GM12878 (cell line): ENCODE results near the gene SURF6. TPM values are rescaled to one million over a fixed set of nuclear protein-coding genes. Genes with fewer than 3 reads are reported as not detected.
"Not testable (repeated sequence)": the region's sequence is repeated elsewhere in the genome, so short reads cannot be mapped to it uniquely, and the experiment has no call there.

Experiments used
- ATAC-seq: fragments of 200-7000 bp; cut with Tn5 transposase; 3 replicates; pipeline ENCODE4 v1.9.1; 2020; ENCODE audit warnings: mild to moderate bottlenecking, moderate library complexity
- BruUV-seq: library from RNA; stranded (reverse); fragments of 400-500 nt; replicated peaks from 2 replicates; lab custom pipeline; 2021; lab: Mats Ljungman, UMichigan
- CTCF ChIA-PET: fragments of 300-600 bp; sonication (Branson Sonifier 250); formaldehyde crosslinking; extraction: SDS; loops from one replicate; lab custom pipeline; 2021; ENCODE audit warnings: inconsistent platforms; lab: Yijun Ruan, JAX
- POLR2A ChIA-PET: fragments of 350-600 bp; formaldehyde crosslinking; extraction: SDS; loops from one replicate; lab custom pipeline; 2021; ENCODE audit warnings: inconsistent platforms; lab: Charles Lee
- RAD21 ChIA-PET: fragments of 300-600 bp; sonication (Branson Sonifier 250); formaldehyde crosslinking; loops from one replicate; lab custom pipeline; 2023; ENCODE audit warnings: antibody characterized with exemption; ENCODE audit not compliant: unreplicated experiment; lab: Charles Lee
- SMC1A ChIA-PET: fragments of 300-600 bp; sonication (Branson Sonifier 250); formaldehyde crosslinking; loops from one replicate; lab custom pipeline; 2023; ENCODE audit not compliant: unreplicated experiment, uncharacterized antibody; lab: Charles Lee
- DNase-seq: peaks from one replicate; pipeline ENCODE4 v3.0.0-alpha.2; 2011; ENCODE audit warnings: low read depth, low spot score
- FAIRE-seq: peaks from 3 replicates; lab custom pipeline; 2011; peaks lifted over from hg19 to GRCh38; lab: Jason Lieb, UNC
- H2AFZ ChIP-seq: 2 replicates; pipeline ENCODE4 v1.6.0; 2011; ENCODE audit warnings: low read depth, low read length, control low read depth; ENCODE audit not compliant: control insufficient read depth
- H3K27ac ChIP-seq: 2 replicates; pipeline ENCODE4 v1.5.1; 2011; ENCODE audit warnings: control low read depth; ENCODE audit not compliant: control insufficient read depth, insufficient read depth
- H3K27me3 ChIP-seq, 2 experiments: replicated peaks in 1 of 2; 2 replicates each; pipeline versions ENCODE4 v1.6.0 to v1.6.1; 2011; ENCODE audit warnings: low read length in 1 of 2; ENCODE audit not compliant: control insufficient read depth in 2 of 2, insufficient read depth in 2 of 2
- H3K36me3 ChIP-seq, 2 experiments: 2 replicates each; pipeline ENCODE4 v1.5.1; 2011; ENCODE audit warnings: low read length in 1 of 2; ENCODE audit not compliant: control insufficient read depth in 2 of 2, insufficient read depth in 2 of 2
- H3K4me1 ChIP-seq: 2 replicates; pipeline ENCODE4 v1.6.1; 2011; ENCODE audit warnings: mild to moderate bottlenecking, low read length, moderate library complexity, mixed read lengths; ENCODE audit not compliant: control insufficient read depth, insufficient read depth
- H3K4me2 ChIP-seq: 2 replicates; pipeline ENCODE4 v1.6.0; 2011; ENCODE audit warnings: control low read depth; ENCODE audit not compliant: control insufficient read depth, insufficient read depth
- H3K4me3 ChIP-seq: fragments of 200-600 bp; sonication (generic); 2 replicates; pipeline ENCODE4 v1.5.1; 2016
- H3K79me2 ChIP-seq: 2 replicates; pipeline ENCODE4 v1.6.0; 2011; ENCODE audit warnings: low read length; ENCODE audit not compliant: control insufficient read depth, insufficient read depth
- H3K9ac ChIP-seq: 2 replicates; pipeline ENCODE4 v1.8.0; 2011; ENCODE audit warnings: low read length, control low read depth, mixed read lengths; ENCODE audit not compliant: control insufficient read depth, insufficient read depth
- H3K9me3 ChIP-seq: replicated peaks from 3 replicates; pipeline ENCODE4 v1.5.1; 2011; ENCODE audit warnings: mild to moderate bottlenecking, low read length; ENCODE audit not compliant: control insufficient read depth, insufficient read depth
- H4K20me1 ChIP-seq: 2 replicates; pipeline ENCODE4 v1.6.0; 2011; ENCODE audit not compliant: control insufficient read depth, insufficient read depth
- EED ChIP-seq: sonication (generic); IDR thresholded peaks from 2 replicates; pipeline ENCODE4 v1.6.1; 2016; ENCODE audit warnings: antibody characterized with exemption, low read depth
- POLR2A ChIP-seq: IDR thresholded peaks from 2 replicates; pipeline ENCODE4 v1.6.1; 2011; ENCODE audit warnings: low read depth, mild to moderate bottlenecking, low read length
- POLR2AphosphoS5 ChIP-seq: IDR thresholded peaks from 2 replicates; pipeline ENCODE4 v1.6.1; 2011; ENCODE audit warnings: mild to moderate bottlenecking, low read length, inconsistent platforms
- SREBF1 ChIP-seq: IDR thresholded peaks from 2 replicates; pipeline ENCODE4 v1.6.1; 2012; ENCODE audit warnings: mild to moderate bottlenecking, low read length
- ZBTB40 ChIP-seq: fragments of 450-650 bp; IDR thresholded peaks from 2 replicates; pipeline ENCODE4 v1.6.1; 2016; ENCODE audit warnings: mild to moderate bottlenecking, moderate library complexity, borderline replicate concordance
- WGBS: methylation state at CpG from one replicate; pipeline ENCODE4 v1.1.6; 2016; ENCODE audit warnings: low lambda C conversion rate; ENCODE audit not compliant: insufficient replicate concordance, insufficient coverage; ENCODE audit errors: missing lambda C conversion rate; 5-methylcytosine and 5-hydroxymethylcytosine counted together
- in situ Hi-C: fragments of 300-500 bp; cut with MboI; formaldehyde crosslinking; loops from 9 replicates; pipeline ENCODE4 v1.14.3; 2018; ENCODE audit warnings: mixed read lengths
- intact Hi-C: fragments of 100-400 bp; cut with micrococcal nuclease; formaldehyde crosslinking; loops from one replicate; pipeline ENCODE4 v1.14.2; 2022; ENCODE audit not compliant: unreplicated experiment
- polyA plus RNA-seq, 11 experiments: library from polyadenylated mRNA; depleted of rRNA in 4 of 11; unstranded in 6 of 11; stranded (reverse) in 5 of 11; fragments of >200 nt; fragmentation: Nextera tagmentation in 4 of 11; fragmentation: Illumina TruSeq in 1 of 11; extraction: Ambion mirVana in 4 of 11; extraction: Trizol in 1 of 11; gene quantifications; 1 replicate in 1 of 11; 2 replicates in 10 of 11; pipeline versions ENCODE4 v1.2.1 to v1.2.3, GENCODE V29; 2011 to 2016; ENCODE audit warnings: inconsistent platforms in 2 of 11, missing spikeins in 2 of 11, low read depth in 1 of 11
- total RNA-seq, 4 experiments: library from RNA; depleted of rRNA in 3 of 4; stranded (reverse); fragments of >200 nt in 3 of 4; fragmentation: Illumina TruSeq in 1 of 4; extraction: Trizol in 1 of 4; gene quantifications; 2 replicates each; pipeline versions ENCODE4 v1.2.1 to v1.2.3, GENCODE V29; 2013 to 2021

Gene SURF6
- total and polyA plus RNA-seq, 10 of the 15 experiments (the other 5 are each of a cell fraction or from before 2014, with no cell fraction given) = 2.2 to 27.2 (median 15.1) TPM

GRCh38 chr9:133327834-133328484 lies 8.0 kb downstream of the SURF6 start:
- POLR2A ChIA-PET = no interaction called here
- no peaks in the 10 kb centered on the region; the same call in 1 of the 2 replicates for H3K4me1 ChIP-seq
- H3K9ac ChIP-seq = no peak overlapping the region
- peaks cover 11 to 14% of the 10 kb centered on the region in 2 experiments; a peak in 3 of 4 replicates for H3K36me3 ChIP-seq
- TF ChIP-seq ZBTB40 (no peak), EED (no peak), POLR2A (peak; percentile 54; the same call in 1 of the 2 replicates), POLR2AphosphoS5 (peak; percentile 42; the same call in 1 of the 2 replicates), SREBF1 (no peak)
- intact Hi-C loops = loop anchor here (10.0 kb wide), 1 partner anchor 143 kb away; no protein-coding TSS in a partner anchor
- H3K4me2 ChIP-seq = no peak overlapping the region
- SMC1A ChIA-PET = no interaction called here
- no peak overlapping the region for H3K27ac ChIP-seq
- no peaks in the 10 kb centered on the region for H3K27me3 ChIP-seq
- CTCF ChIA-PET = no interaction called here
- FAIRE-seq (no peak), ATAC-seq (no peak), DNase-seq (no peak)
- no peaks in the 10 kb centered on the region; the same call in 2 of the 3 replicates for H3K9me3 ChIP-seq
- WGBS = 81% methylated on average over 10 of the region's 10 CpGs
- BruUV-seq = no TSS peak
- H2AFZ ChIP-seq = no peak overlapping the region
- RAD21 ChIA-PET = no interaction called here
- no peaks in the 10 kb centered on the region for H4K20me1 ChIP-seq
- in situ Hi-C loops = no loop called here
- H3K4me3 ChIP-seq = no peak overlapping the region
- no peaks in the 10 kb centered on the region; the same call in 1 of the 2 replicates for H3K79me2 ChIP-seq

DNA sequence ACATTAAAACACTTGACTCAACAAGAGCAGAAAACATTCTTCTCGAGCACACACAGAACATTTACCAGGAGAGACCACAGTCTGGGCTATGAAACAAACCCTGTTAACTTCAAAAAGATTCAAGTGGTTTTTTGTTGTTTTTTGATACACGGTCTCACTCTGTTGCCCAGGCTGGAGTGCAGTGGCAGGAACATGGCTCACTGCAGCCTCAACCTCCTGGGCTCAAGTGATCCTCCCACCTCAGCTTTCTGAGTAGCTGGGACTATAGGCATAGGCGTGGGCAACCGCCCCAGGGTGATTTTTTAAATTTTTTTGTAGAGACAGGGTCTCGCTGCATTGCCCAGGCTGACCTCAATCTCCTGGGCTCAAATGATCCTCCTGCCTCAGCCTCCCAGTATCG lies 9.0 kb downstream of the SURF6 start:
- DNase-seq, H4K20me1 ChIP-seq, SMC1A ChIA-PET, H3K27ac ChIP-seq, ATAC-seq, in situ Hi-C loops, RAD21 ChIA-PET, H3K27me3 ChIP-seq, H3K79me2 ChIP-seq, H3K4me1 ChIP-seq, H3K9me3 ChIP-seq, H3K36me3 ChIP-seq, H3K4me3 ChIP-seq, BruUV-seq, H3K4me2 ChIP-seq, H2AFZ ChIP-seq, FAIRE-seq, POLR2A ChIA-PET, CTCF ChIA-PET, H3K9ac ChIP-seq: not testable (repeated sequence)
- WGBS = 96% methylated on average over 6 of the region's 6 CpGs
- intact Hi-C loops = loop anchor here (10.0 kb wide), 1 partner anchor 142 kb away; no protein-coding TSS in a partner anchor
